OCI-LY3 (cell line): ENCODE results near the gene SLC35A5.

Experiments
- EZH2phosphoT487 ChIP-seq: fragments of 200-600 bp; shearing (Covaris generic); IDR thresholded peaks from 2 replicates; pipeline ENCODE4 v1.6.1; 2018; ENCODE audit warnings: antibody characterized with exemption, mixed run types, low read depth
- TF ChIP-seq, protein P1 (sequence below): fragments of 200-600, 300-600 bp; sonication (generic); IDR thresholded peaks from 2 replicates; pipeline ENCODE4 v1.5.1; 2014; ENCODE audit warnings: antibody characterized with exemption, low read length, low read depth

- TF ChIP-seq EZH2phosphoT487: no peak
- TF ChIP-seq, protein P1, sequence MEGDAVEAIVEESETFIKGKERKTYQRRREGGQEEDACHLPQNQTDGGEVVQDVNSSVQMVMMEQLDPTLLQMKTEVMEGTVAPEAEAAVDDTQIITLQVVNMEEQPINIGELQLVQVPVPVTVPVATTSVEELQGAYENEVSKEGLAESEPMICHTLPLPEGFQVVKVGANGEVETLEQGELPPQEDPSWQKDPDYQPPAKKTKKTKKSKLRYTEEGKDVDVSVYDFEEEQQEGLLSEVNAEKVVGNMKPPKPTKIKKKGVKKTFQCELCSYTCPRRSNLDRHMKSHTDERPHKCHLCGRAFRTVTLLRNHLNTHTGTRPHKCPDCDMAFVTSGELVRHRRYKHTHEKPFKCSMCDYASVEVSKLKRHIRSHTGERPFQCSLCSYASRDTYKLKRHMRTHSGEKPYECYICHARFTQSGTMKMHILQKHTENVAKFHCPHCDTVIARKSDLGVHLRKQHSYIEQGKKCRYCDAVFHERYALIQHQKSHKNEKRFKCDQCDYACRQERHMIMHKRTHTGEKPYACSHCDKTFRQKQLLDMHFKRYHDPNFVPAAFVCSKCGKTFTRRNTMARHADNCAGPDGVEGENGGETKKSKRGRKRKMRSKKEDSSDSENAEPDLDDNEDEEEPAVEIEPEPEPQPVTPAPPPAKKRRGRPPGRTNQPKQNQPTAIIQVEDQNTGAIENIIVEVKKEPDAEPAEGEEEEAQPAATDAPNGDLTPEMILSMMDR: no peak
Observed at GRCh38 chr3:112568642-112569041, 6.8 kb downstream of the SLC35A5 start.
